Mesendoderm (in vitro differentiated cells): ENCODE measurements around the gene PCDHGC3.

Source experiments
- DNase-seq: peaks from one replicate; pipeline ENCODE4 v3.0.0; 2013
- H2AK5ac ChIP-seq: 2 replicates; pipeline ENCODE4 v1.6.1; 2013; ENCODE audit warnings: low read length, inconsistent platforms
- H2BK120ac ChIP-seq: 2 replicates; pipeline ENCODE4 v1.6.1; 2013; ENCODE audit warnings: low read depth, mild to moderate bottlenecking, low read length, moderate library complexity, mixed read lengths
- H2BK15ac ChIP-seq: replicated peaks from 2 replicates; pipeline ENCODE4 v1.6.1; 2013; ENCODE audit warnings: low read depth, mild to moderate bottlenecking, moderate library complexity
- H2BK5ac ChIP-seq: 2 replicates; pipeline ENCODE4 v1.6.1; 2013; ENCODE audit warnings: low read length, inconsistent platforms
- H3K18ac ChIP-seq: 2 replicates; pipeline ENCODE4 v1.6.1; 2013; ENCODE audit warnings: mild to moderate bottlenecking, low read length, mixed read lengths
- H3K23ac ChIP-seq: one replicate; pipeline ENCODE4 v1.6.1; 2013; ENCODE audit warnings: low read length
- H3K27ac ChIP-seq: 2 replicates; pipeline ENCODE4 v1.5.1; 2013; ENCODE audit warnings: low read depth, mild to moderate bottlenecking, inconsistent platforms, low read length, moderate library complexity
- H3K27me3 ChIP-seq: 2 replicates; pipeline ENCODE4 v1.6.1; 2013; ENCODE audit warnings: low read length, control low read depth, mild to moderate bottlenecking, inconsistent platforms; ENCODE audit not compliant: insufficient read depth, poor library complexity
- H3K36me3 ChIP-seq: 2 replicates; pipeline ENCODE4 v1.6.1; 2013; ENCODE audit warnings: low read length, inconsistent platforms; ENCODE audit not compliant: control insufficient read depth, insufficient read depth
- H3K4ac ChIP-seq: one replicate; pipeline ENCODE4 v1.6.1; 2013; ENCODE audit warnings: low read depth, mild to moderate bottlenecking, low read length, moderate library complexity
- H3K4me1 ChIP-seq: 2 replicates; pipeline ENCODE4 v1.6.1; 2013; ENCODE audit warnings: low read depth, low read length, inconsistent platforms; ENCODE audit not compliant: control insufficient read depth
- H3K4me2 ChIP-seq: 2 replicates; pipeline ENCODE4 v1.6.1; 2013; ENCODE audit warnings: low read length
- H3K4me3 ChIP-seq: 2 replicates; pipeline ENCODE4 v1.5.1; 2013; ENCODE audit warnings: mild to moderate bottlenecking, low read length
- H3K56ac ChIP-seq: one replicate; pipeline ENCODE4 v1.6.1; 2013; ENCODE audit warnings: low read length
- H3K79me1 ChIP-seq: 2 replicates; pipeline ENCODE4 v1.6.1; 2013; ENCODE audit warnings: low read length, inconsistent platforms
- H3K79me2 ChIP-seq: 2 replicates; pipeline ENCODE4 v1.6.1; 2013; ENCODE audit warnings: mild to moderate bottlenecking, low read length; ENCODE audit not compliant: control insufficient read depth, insufficient read depth
- H3K9ac ChIP-seq: 2 replicates; pipeline ENCODE4 v1.6.1; 2013; ENCODE audit warnings: low read length, inconsistent platforms
- H4K5ac ChIP-seq: one replicate; pipeline ENCODE4 v1.6.1; 2013; ENCODE audit warnings: low read length
- H4K8ac ChIP-seq: one replicate; pipeline ENCODE4 v1.6.1; 2013; ENCODE audit warnings: low read depth, mild to moderate bottlenecking, control low read depth, low read length, moderate library complexity
- WGBS: extraction: QIAGEN DNeasy Blood & Tissue Kit; methylation state at CpG from one replicate; pipeline ENCODE4 v1.1.7; 2013; ENCODE audit warnings: low lambda C conversion rate, missing lambda C conversion rate; ENCODE audit not compliant: insufficient coverage; ENCODE audit errors: extremely low coverage; 5-methylcytosine and 5-hydroxymethylcytosine counted together

PCDHGC3 gene

GRCh38 chr5:141514330-141515133 is 38.8 kb downstream of the PCDHGC3 start:
- H3K18ac ChIP-seq, result peak overlapping the region; percentile 60

GRCh38 chr5:141515141-141515540 is 39.4 kb downstream of the PCDHGC3 start:
- Histone ChIP-seq H3K4me1 (peaks cover 5% of the 10 kb centered on the region), H3K79me2 (no peaks in the 10 kb centered on the region), H3K18ac (peak overlapping the region; percentile 60), H2BK15ac (no peak overlapping the region), H3K56ac (peak overlapping the region; percentile 11), H3K36me3 (peaks cover 2% of the 10 kb centered on the region), H3K27me3 (no peaks in the 10 kb centered on the region), H4K8ac (no peak overlapping the region), H2BK5ac (peak overlapping the region; percentile 58), H3K23ac (no peak overlapping the region), H3K79me1 (no peaks in the 10 kb centered on the region), H3K9ac (peak overlapping the region; percentile 46), H3K4ac (no peak overlapping the region), H3K27ac (peak overlapping the region; percentile 97), H3K4me3 (no peak overlapping the region), H2BK120ac (no peak overlapping the region), H3K4me2 (no peak overlapping the region), H4K5ac (no peak overlapping the region), H2AK5ac (no peak overlapping the region)
- DNase-seq, result no peak
- WGBS, result no CpG with 5 or more reads among the region's 3 CpGs

More at GRCh38 chr5:141514330-141515133, 38.8 kb downstream of the PCDHGC3 start:
- no peaks in the 10 kb centered on the region for H3K27me3 ChIP-seq
- H3K36me3 ChIP-seq, result peaks cover 2% of the 10 kb centered on the region
- H3K4me1 ChIP-seq, result peaks cover 5% of the 10 kb centered on the region
- H3K23ac ChIP-seq, result no peak overlapping the region
- peak overlapping the region; percentile 94 for H3K9ac ChIP-seq
- H3K56ac ChIP-seq, result peak overlapping the region; percentile 99
- H4K5ac ChIP-seq, result no peak overlapping the region
- H4K8ac ChIP-seq, result no peak overlapping the region
- peak overlapping the region; percentile 77 for H3K4ac ChIP-seq
- peak; percentile 96 for DNase-seq
- H2BK15ac ChIP-seq, result no peak overlapping the region
- H3K79me1 ChIP-seq, result no peaks in the 10 kb centered on the region
- no peak overlapping the region for H3K4me2 ChIP-seq
- H3K27ac ChIP-seq, result peak overlapping the region; percentile 97
- H3K4me3 ChIP-seq, result no peak overlapping the region
- no CpG with 5 or more reads among the region's 6 CpGs for WGBS
- no peak overlapping the region for H2AK5ac ChIP-seq
- no peak overlapping the region for H2BK5ac ChIP-seq
- no peak overlapping the region for H2BK120ac ChIP-seq
- no peaks in the 10 kb centered on the region for H3K79me2 ChIP-seq

DNA sequence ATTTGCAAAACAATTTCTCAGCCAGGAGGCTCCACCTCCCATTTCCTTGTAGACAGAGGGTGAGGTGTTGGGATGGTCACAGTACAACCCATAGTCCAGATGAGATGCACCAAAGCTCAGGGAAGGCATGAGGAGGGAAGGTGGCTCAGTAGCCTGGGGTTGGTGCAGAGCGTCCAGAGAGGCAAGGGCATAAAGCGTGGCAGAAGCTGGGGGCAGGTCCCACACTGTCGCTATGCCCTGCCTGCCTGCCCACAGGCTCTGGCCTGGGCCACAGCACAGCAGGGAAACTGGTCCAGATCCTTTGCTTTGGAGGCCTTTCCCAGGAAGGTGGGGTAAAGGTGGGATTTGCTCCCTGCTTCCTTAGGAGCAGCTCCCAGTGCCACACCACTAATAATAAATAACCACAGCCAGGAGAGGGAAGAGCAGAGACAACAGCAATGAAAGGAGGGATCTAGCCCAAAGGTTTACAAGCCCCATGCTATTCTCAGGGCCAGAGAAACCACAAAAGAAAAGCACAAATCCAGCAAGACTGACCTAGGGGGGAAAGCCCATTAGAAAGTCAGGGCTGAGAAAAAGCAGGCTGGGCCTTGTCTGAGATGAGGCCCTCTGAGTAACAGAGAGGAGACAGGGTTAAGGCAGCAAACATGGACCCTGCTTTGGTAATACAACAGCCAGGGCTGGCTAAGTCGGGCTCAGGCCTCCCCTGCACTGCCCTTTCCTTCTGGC is 40.3 kb downstream of the PCDHGC3 start:
- WGBS, result no CpG with 5 or more reads among the region's 4 CpGs
- peak overlapping the region; percentile 53 for H3K27ac ChIP-seq

DNA sequence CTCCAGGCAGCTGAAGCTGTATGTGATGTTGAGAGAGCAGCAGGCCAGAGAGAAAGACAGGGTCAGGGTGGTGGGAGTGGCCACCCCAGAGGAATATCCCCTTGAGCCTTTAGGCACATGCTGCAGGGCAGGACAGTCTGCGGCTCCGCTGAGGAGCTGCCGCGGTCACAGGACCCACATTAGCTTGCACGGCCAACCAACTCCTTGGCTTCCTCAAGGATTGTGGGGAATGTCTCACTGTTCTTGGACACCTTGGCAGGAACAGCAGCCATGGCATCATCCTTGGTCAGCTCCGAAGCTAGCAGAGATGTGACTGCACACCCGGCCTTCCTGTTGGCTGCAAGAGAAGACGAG is 40.9 kb downstream of the PCDHGC3 start:
- Histone ChIP-seq H3K36me3 (peaks cover 2% of the 10 kb centered on the region), H3K9ac (no peak overlapping the region), H3K4me1 (peaks cover 5% of the 10 kb centered on the region), H3K4me3 (no peak overlapping the region), H3K4ac (no peak overlapping the region), H2BK120ac (no peak overlapping the region), H3K27ac (peak overlapping the region; percentile 31), H3K18ac (no peak overlapping the region), H4K8ac (no peak overlapping the region), H3K56ac (peak overlapping the region; percentile 28), H2BK15ac (no peak overlapping the region), H3K23ac (peak overlapping the region; percentile 52), H4K5ac (no peak overlapping the region), H2BK5ac (no peak overlapping the region), H3K4me2 (no peak overlapping the region), H2AK5ac (no peak overlapping the region), H3K79me2 (no peaks in the 10 kb centered on the region), H3K27me3 (no peaks in the 10 kb centered on the region), H3K79me1 (no peaks in the 10 kb centered on the region)
- no peak for DNase-seq
- no CpG with 5 or more reads among the region's 8 CpGs for WGBS

More for the DNA sequence above, 40.3 kb downstream of the PCDHGC3 start:
- H3K4me3 ChIP-seq, result no peak overlapping the region
- no peak overlapping the region for H3K9ac ChIP-seq
- peak overlapping the region; percentile 28 for H3K56ac ChIP-seq
- peaks cover 5% of the 10 kb centered on the region for H3K4me1 ChIP-seq
- H4K5ac ChIP-seq, result no peak overlapping the region
- H3K79me2 ChIP-seq, result no peaks in the 10 kb centered on the region
- no peak overlapping the region for H2BK5ac ChIP-seq
- H3K27me3 ChIP-seq, result no peaks in the 10 kb centered on the region
- H3K23ac ChIP-seq, result no peak overlapping the region
- no peak overlapping the region for H3K18ac ChIP-seq
- H3K36me3 ChIP-seq, result peaks cover 2% of the 10 kb centered on the region
- H4K8ac ChIP-seq, result no peak overlapping the region
- H3K79me1 ChIP-seq, result no peaks in the 10 kb centered on the region
- H3K4me2 ChIP-seq, result no peak overlapping the region
- no peak overlapping the region for H3K4ac ChIP-seq
- H2BK15ac ChIP-seq, result no peak overlapping the region
- no peak for DNase-seq
- no peak overlapping the region for H2AK5ac ChIP-seq
- H2BK120ac ChIP-seq, result no peak overlapping the region

DNA sequence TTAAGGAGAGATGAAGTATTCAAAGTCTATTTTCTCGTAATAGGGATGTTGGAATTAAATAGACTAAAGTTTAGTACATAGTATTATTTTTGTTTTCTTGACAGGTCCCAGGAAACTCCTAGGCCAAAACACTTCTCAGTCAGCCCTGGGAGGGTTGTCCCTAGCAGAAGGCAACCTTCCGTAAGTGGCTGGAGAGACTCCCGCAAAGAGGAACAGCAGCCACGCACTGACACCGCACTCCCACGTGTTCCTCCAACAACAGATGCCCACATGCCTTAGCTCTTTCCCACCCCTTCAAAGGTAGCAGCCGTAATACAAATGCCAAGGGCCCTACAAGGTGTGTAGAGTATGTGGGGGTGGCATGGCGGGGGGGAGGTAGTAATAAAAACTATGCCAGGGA is 41.5 kb downstream of the PCDHGC3 start:
- H3K27me3 ChIP-seq, result no peaks in the 10 kb centered on the region
- no CpG with 5 or more reads among the region's 8 CpGs for WGBS
- no peak overlapping the region for H2BK120ac ChIP-seq
- no peak overlapping the region for H3K18ac ChIP-seq
- no peak overlapping the region for H3K23ac ChIP-seq
- H4K8ac ChIP-seq, result no peak overlapping the region
- no peak for DNase-seq
- peaks cover 4% of the 10 kb centered on the region for H3K36me3 ChIP-seq
- H3K79me2 ChIP-seq, result no peaks in the 10 kb centered on the region
- no peak overlapping the region for H3K9ac ChIP-seq
- H3K56ac ChIP-seq, result no peak overlapping the region
- no peak overlapping the region for H2AK5ac ChIP-seq
- no peaks in the 10 kb centered on the region for H3K79me1 ChIP-seq
- H2BK15ac ChIP-seq, result no peak overlapping the region
- H3K4ac ChIP-seq, result no peak overlapping the region
- H3K27ac ChIP-seq, result no peak overlapping the region
- H4K5ac ChIP-seq, result no peak overlapping the region
- no peak overlapping the region for H3K4me2 ChIP-seq
- peaks cover 5% of the 10 kb centered on the region for H3K4me1 ChIP-seq
- H3K4me3 ChIP-seq, result no peak overlapping the region
- no peak overlapping the region for H2BK5ac ChIP-seq
